IMR-90 (cell line): ENCODE measurements around the gene SLC1A7. TPM values are rescaled to one million over a fixed set of nuclear protein-coding genes. Genes with fewer than 3 reads are reported as not detected.

Source experiments
- ATAC-seq: fragments of 200-7000 bp; cut with Tn5 transposase; 2 replicates; pipeline ENCODE4 v1.9.1; 2020; ENCODE audit warnings: low read depth, mild to moderate bottlenecking, moderate library complexity
- BruUV-seq: library from RNA; stranded (reverse); fragments of 400-500 nt; replicated peaks from 2 replicates; lab custom pipeline; 2021; lab: Mats Ljungman, UMichigan
- CTCF ChIA-PET: fragments of 300-600 bp; formaldehyde crosslinking; extraction: SDS; loops from one replicate; lab custom pipeline; 2021; ENCODE audit warnings: antibody characterized with exemption; lab: Yijun Ruan, JAX
- POLR2A ChIA-PET: fragments of 300-600 bp; sonication (Branson Sonifier 250); formaldehyde crosslinking; loops from one replicate; lab custom pipeline; 2022; ENCODE audit warnings: antibody characterized with exemption; ENCODE audit not compliant: unreplicated experiment; lab: Charles Lee
- DNase-seq: peaks from one replicate; pipeline ENCODE4 v3.0.0; 2013
- H2AFZ ChIP-seq: replicated peaks from 2 replicates; pipeline ENCODE3; 2013; ENCODE audit warnings: low read length, mild to moderate bottlenecking; ENCODE audit not compliant: poor library complexity
- H2AK5ac ChIP-seq: 2 replicates; pipeline ENCODE4 v1.6.1; 2013; ENCODE audit warnings: low read depth, low read length, inconsistent platforms
- H2AK9ac ChIP-seq: replicated peaks from 2 replicates; pipeline ENCODE3; 2013; ENCODE audit warnings: mild to moderate bottlenecking, low read depth, low read length, moderate library complexity; ENCODE audit not compliant: poor library complexity
- H2BK120ac ChIP-seq: 2 replicates; pipeline ENCODE4 v1.6.1; 2013; ENCODE audit warnings: low read depth, low read length, inconsistent platforms
- H2BK15ac ChIP-seq: 3 replicates; pipeline ENCODE4 v1.6.1; 2013; ENCODE audit warnings: low read depth, low read length, inconsistent platforms
- H2BK20ac ChIP-seq: 2 replicates; pipeline ENCODE4 v1.6.1; 2013; ENCODE audit warnings: low read depth, mild to moderate bottlenecking, inconsistent platforms, low read length, moderate library complexity
- H2BK5ac ChIP-seq: 2 replicates; pipeline ENCODE4 v1.6.1; 2013; ENCODE audit warnings: mild to moderate bottlenecking, low read depth, low read length, inconsistent platforms; ENCODE audit not compliant: poor library complexity, severe bottlenecking
- H3K14ac ChIP-seq: replicated peaks from 2 replicates; pipeline ENCODE4 v1.6.1; 2013; ENCODE audit warnings: low read depth, low read length, inconsistent platforms
- H3K18ac ChIP-seq: 2 replicates; pipeline ENCODE4 v1.6.1; 2013; ENCODE audit warnings: low read depth, low read length, control low read depth
- H3K23ac ChIP-seq: 2 replicates; pipeline ENCODE4 v1.6.1; 2013; ENCODE audit warnings: low read depth, low read length, inconsistent platforms
- H3K27ac ChIP-seq: 2 replicates; pipeline ENCODE4 v1.5.1; 2013; ENCODE audit warnings: mild to moderate bottlenecking, control low read depth, low read length; ENCODE audit not compliant: insufficient read depth
- H3K27me3 ChIP-seq: 2 replicates; pipeline ENCODE4 v1.6.1; 2013; ENCODE audit warnings: low read length; ENCODE audit not compliant: control insufficient read depth, insufficient read depth
- H3K36me3 ChIP-seq: 2 replicates; pipeline ENCODE4 v1.6.1; 2013; ENCODE audit warnings: low read length, mixed read lengths; ENCODE audit not compliant: control insufficient read depth, insufficient read depth
- H3K4ac ChIP-seq: 2 replicates; pipeline ENCODE4 v1.6.1; 2013; ENCODE audit warnings: low read depth, low read length, inconsistent platforms
- H3K4me1 ChIP-seq: 2 replicates; pipeline ENCODE4 v1.6.1; 2013; ENCODE audit warnings: low read length, mixed read lengths; ENCODE audit not compliant: control insufficient read depth, insufficient read depth
- H3K4me2 ChIP-seq: 2 replicates; pipeline ENCODE4 v1.6.1; 2013; ENCODE audit warnings: low read depth, mild to moderate bottlenecking, control low read depth, low read length, moderate library complexity
- H3K4me3 ChIP-seq: 2 replicates; pipeline ENCODE4 v1.5.1; 2013; ENCODE audit warnings: low read depth, mild to moderate bottlenecking, control low read depth, low read length, moderate library complexity; ENCODE audit not compliant: insufficient read depth
- H3K56ac ChIP-seq: 2 replicates; pipeline ENCODE4 v1.6.1; 2013; ENCODE audit warnings: low read length, inconsistent platforms; ENCODE audit not compliant: insufficient read depth; ENCODE audit errors: extremely low read depth
- H3K79me1 ChIP-seq, 2 experiments: 2 replicates each; pipeline ENCODE4 v1.6.1; 2013; ENCODE audit warnings: low read length in 2 of 2, inconsistent platforms in 1 of 2, low read depth in 1 of 2
- H3K9ac ChIP-seq: 2 replicates; pipeline ENCODE4 v1.6.1; 2013; ENCODE audit warnings: low read depth, low read length, control low read depth
- H3K9me1 ChIP-seq: 2 replicates; pipeline ENCODE4 v1.6.1; 2013; ENCODE audit warnings: low read length, inconsistent platforms; ENCODE audit not compliant: insufficient read depth
- H3K9me3 ChIP-seq: 2 replicates; pipeline ENCODE4 v1.6.1; 2013; ENCODE audit warnings: low read length; ENCODE audit not compliant: control insufficient read depth, insufficient read depth
- H4K20me1 ChIP-seq: 2 replicates; pipeline ENCODE4 v1.6.1; 2013; ENCODE audit warnings: low read length, inconsistent platforms; ENCODE audit not compliant: insufficient read depth
- H4K5ac ChIP-seq: 2 replicates; pipeline ENCODE4 v1.6.1; 2013; ENCODE audit warnings: mild to moderate bottlenecking, low read depth, low read length, control low read depth
- H4K8ac ChIP-seq, 2 experiments: 2 replicates each; pipeline ENCODE4 v1.6.1; 2013; ENCODE audit warnings: low read depth in 2 of 2, low read length in 2 of 2, control low read depth in 1 of 2, inconsistent platforms in 1 of 2
- H4K91ac ChIP-seq: 2 replicates; pipeline ENCODE4 v1.6.1; 2013; ENCODE audit warnings: low read depth, low read length, inconsistent platforms; ENCODE audit not compliant: insufficient read depth
- BHLHE40 ChIP-seq: fragments of 150-350 bp; IDR thresholded peaks from 2 replicates; pipeline ENCODE4 v1.6.1; 2016; ENCODE audit warnings: mild to moderate bottlenecking, low read depth, low read length
- CHD1 ChIP-seq: IDR thresholded peaks from 2 replicates; pipeline ENCODE4 v1.6.1; 2012; ENCODE audit warnings: low read depth, low read length, improper control_type of control experiment
- FOS ChIP-seq: fragments of 150-350 bp; IDR thresholded peaks from 2 replicates; pipeline ENCODE4 v1.6.1; 2016; ENCODE audit warnings: low read depth, low read length
- MAFK ChIP-seq: IDR thresholded peaks from 2 replicates; pipeline ENCODE4 v1.6.1; 2012; ENCODE audit warnings: low read depth, low read length, improper control_type of control experiment
- MAZ ChIP-seq: IDR thresholded peaks from 2 replicates; pipeline ENCODE4 v1.6.1; 2012; ENCODE audit warnings: low read depth, mild to moderate bottlenecking, low read length, improper control_type of control experiment, moderate library complexity, borderline replicate concordance
- MXI1 ChIP-seq: IDR thresholded peaks from 2 replicates; pipeline ENCODE4 v1.6.1; 2012; ENCODE audit warnings: low read depth, mild to moderate bottlenecking, low read length, moderate library complexity, borderline replicate concordance
- RAD21 ChIP-seq: IDR thresholded peaks from 2 replicates; pipeline ENCODE4 v1.6.1; 2012; ENCODE audit warnings: low read length, improper control_type of control experiment
- RCOR1 ChIP-seq: IDR thresholded peaks from 2 replicates; pipeline ENCODE4 v1.6.1; 2012; ENCODE audit warnings: mild to moderate bottlenecking, low read length, improper control_type of control experiment; ENCODE audit not compliant: insufficient replicate concordance
- SMC3 ChIP-seq: fragments of 150-350 bp; IDR thresholded peaks from 2 replicates; pipeline ENCODE4 v1.6.1; 2016; ENCODE audit warnings: low read depth, mild to moderate bottlenecking, antibody characterized with exemption, low read length, moderate library complexity
- WGBS, 2 experiments: methylation state at CpG; one replicate each; pipeline versions ENCODE4 v1.1.5 to v1.1.7; 2013; ENCODE audit warnings: missing lambda C conversion rate in 2 of 2; ENCODE audit not compliant: insufficient read length in 1 of 2; ENCODE audit errors: extremely low coverage in 2 of 2; 5-methylcytosine and 5-hydroxymethylcytosine counted together
- dilution Hi-C: fragments of 300-500 bp; cut with HindIII; formaldehyde crosslinking; loops from one replicate; pipeline ENCODE4 v1.14.3; 2018; ENCODE audit warnings: low sequenced_read_pairs; ENCODE audit not compliant: unreplicated experiment
- in situ Hi-C: fragments of 300-500 bp; cut with MboI; formaldehyde crosslinking; loops from 3 replicates; pipeline ENCODE4 v1.14.3; 2019; ENCODE audit warnings: low sequenced_read_pairs, inconsistent platforms, mixed read lengths
- intact Hi-C: fragments of 100-400 bp; cut with micrococcal nuclease; formaldehyde crosslinking; loops from 2 replicates; pipeline ENCODE4 v1.10.0; 2022
- polyA plus RNA-seq, 3 experiments: library from polyadenylated mRNA; depleted of rRNA; stranded (reverse); fragments of >200 nt; gene quantifications; 2 replicates each; pipeline ENCODE4 v1.2.3, GENCODE V29; 2012; ENCODE audit warnings: low replicate concordance in 1 of 3
- total RNA-seq: library from RNA; depleted of rRNA; stranded (reverse); fragments of >200 nt; gene quantifications from 2 replicates; pipeline ENCODE4 v1.2.3, GENCODE V29; 2012
- TF ChIP-seq, protein P1 (sequence below): conservative IDR thresholded peaks from 2 replicates; pipeline ENCODE4 v1.5.1; 2012; ENCODE audit warnings: mild to moderate bottlenecking, low read depth, low read length, improper control_type of control experiment
- TF ChIP-seq, protein P2 (sequence below): fragments of 150-350 bp; IDR thresholded peaks from 2 replicates; pipeline ENCODE4 v1.6.1; 2016; ENCODE audit warnings: low read depth, mild to moderate bottlenecking, low read length, moderate library complexity, borderline replicate concordance

Gene SLC1A7
- total and polyA plus RNA-seq, 2 of the 4 experiments (the other 2 are of a cell fraction), result 0.05 TPM; not detected in 1

GRCh38 chr1:53071915-53072314, 70.5 kb downstream of the SLC1A7 start:
- CTCF ChIA-PET, result no interaction called here
- POLR2A ChIA-PET, result no interaction called here

More at GRCh38 chr1:53071915-53072314, 70.5 kb downstream of the SLC1A7 start:
- Histone ChIP-seq H3K27me3 (no peaks in the 10 kb centered on the region), H3K9me1 (0 out of 2 replicates have a peak, but pooled peaks cover 4% of the 10 kb centered on the region), H3K4me3 (no peak overlapping the region), H4K8ac (no peak overlapping the region), H2AK9ac (no peak overlapping the region), H3K23ac (no peak overlapping the region), H3K4ac (no peak overlapping the region), H3K4me2 (no peak overlapping the region), H3K9ac (no peak overlapping the region), H3K79me1 (no peaks in the 10 kb centered on the region), H2BK120ac (no peak overlapping the region), H3K18ac (no peak overlapping the region), H2AFZ (no peak overlapping the region), H2AK5ac (no peak overlapping the region), H3K36me3 (peaks cover 15% of the 10 kb centered on the region; the same call in 1 of the 2 replicates), H4K91ac (no peak overlapping the region), H2BK15ac (no peak overlapping the region), H4K5ac (no peak overlapping the region), H2BK20ac (no peak overlapping the region), H2BK5ac (no peak overlapping the region), H3K4me1 (peaks cover 2% of the 10 kb centered on the region; the same call in 1 of the 2 replicates), H3K27ac (no peak overlapping the region), H3K56ac (no peak overlapping the region), H3K14ac (no peak overlapping the region), H4K20me1 (no peaks in the 10 kb centered on the region), H3K9me3 (no peaks in the 10 kb centered on the region)
- DNase-seq (no peak), ATAC-seq (no peak)
- TF ChIP-seq, protein P1, sequence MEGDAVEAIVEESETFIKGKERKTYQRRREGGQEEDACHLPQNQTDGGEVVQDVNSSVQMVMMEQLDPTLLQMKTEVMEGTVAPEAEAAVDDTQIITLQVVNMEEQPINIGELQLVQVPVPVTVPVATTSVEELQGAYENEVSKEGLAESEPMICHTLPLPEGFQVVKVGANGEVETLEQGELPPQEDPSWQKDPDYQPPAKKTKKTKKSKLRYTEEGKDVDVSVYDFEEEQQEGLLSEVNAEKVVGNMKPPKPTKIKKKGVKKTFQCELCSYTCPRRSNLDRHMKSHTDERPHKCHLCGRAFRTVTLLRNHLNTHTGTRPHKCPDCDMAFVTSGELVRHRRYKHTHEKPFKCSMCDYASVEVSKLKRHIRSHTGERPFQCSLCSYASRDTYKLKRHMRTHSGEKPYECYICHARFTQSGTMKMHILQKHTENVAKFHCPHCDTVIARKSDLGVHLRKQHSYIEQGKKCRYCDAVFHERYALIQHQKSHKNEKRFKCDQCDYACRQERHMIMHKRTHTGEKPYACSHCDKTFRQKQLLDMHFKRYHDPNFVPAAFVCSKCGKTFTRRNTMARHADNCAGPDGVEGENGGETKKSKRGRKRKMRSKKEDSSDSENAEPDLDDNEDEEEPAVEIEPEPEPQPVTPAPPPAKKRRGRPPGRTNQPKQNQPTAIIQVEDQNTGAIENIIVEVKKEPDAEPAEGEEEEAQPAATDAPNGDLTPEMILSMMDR, result no peak
- TF ChIP-seq, protein P2, sequence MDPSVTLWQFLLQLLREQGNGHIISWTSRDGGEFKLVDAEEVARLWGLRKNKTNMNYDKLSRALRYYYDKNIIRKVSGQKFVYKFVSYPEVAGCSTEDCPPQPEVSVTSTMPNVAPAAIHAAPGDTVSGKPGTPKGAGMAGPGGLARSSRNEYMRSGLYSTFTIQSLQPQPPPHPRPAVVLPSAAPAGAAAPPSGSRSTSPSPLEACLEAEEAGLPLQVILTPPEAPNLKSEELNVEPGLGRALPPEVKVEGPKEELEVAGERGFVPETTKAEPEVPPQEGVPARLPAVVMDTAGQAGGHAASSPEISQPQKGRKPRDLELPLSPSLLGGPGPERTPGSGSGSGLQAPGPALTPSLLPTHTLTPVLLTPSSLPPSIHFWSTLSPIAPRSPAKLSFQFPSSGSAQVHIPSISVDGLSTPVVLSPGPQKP, result no peak
- TF ChIP-seq MAZ (no peak), MXI1 (no peak), RAD21 (no peak), CHD1 (no peak), MAFK (no peak), SMC3 (no peak), BHLHE40 (no peak), RCOR1 (no peak), FOS (no peak)
- BruUV-seq, result no TSS peak
- no CpG with 5 or more reads among the region's 1 CpG for WGBS, 2 experiments
- intact Hi-C loops, result no loop called here
- in situ Hi-C loops, result loop anchor here (5.0 kb wide), 1 partner anchor 50 kb away; no protein-coding TSS in a partner anchor
- dilution Hi-C loops, result no loop called here
